T1000 (cell line): Measurements from ENCODE around the gene C11orf42.

ENCODE experiments used
- DNase-seq: peaks from one replicate; lab custom pipeline; 2025; ENCODE audit warnings: mixed read lengths; lab: John Stamatoyannopoulos, UW

Gene C11orf42

DNA sequence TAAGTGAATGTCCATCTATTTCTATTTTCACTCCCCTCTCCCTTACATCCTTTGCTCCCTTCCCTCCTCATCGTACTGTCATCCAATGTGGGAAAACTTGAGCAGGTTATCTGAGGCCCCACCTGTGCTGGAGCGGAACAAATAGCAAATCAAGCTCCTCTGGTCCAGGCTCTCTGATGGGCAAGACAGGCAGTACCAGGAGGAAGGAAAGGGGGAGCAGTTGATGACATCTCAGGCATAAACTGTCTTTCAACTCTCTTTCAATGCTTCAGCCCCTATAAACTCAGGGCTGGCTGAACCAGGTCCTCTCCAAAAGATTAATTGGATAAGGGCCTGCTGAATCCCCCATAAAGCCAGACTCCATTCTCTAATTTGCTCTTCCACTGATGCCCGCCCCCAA is 52.8 kb downstream of the C11orf42 start:
- no peak for DNase-seq

DNA sequence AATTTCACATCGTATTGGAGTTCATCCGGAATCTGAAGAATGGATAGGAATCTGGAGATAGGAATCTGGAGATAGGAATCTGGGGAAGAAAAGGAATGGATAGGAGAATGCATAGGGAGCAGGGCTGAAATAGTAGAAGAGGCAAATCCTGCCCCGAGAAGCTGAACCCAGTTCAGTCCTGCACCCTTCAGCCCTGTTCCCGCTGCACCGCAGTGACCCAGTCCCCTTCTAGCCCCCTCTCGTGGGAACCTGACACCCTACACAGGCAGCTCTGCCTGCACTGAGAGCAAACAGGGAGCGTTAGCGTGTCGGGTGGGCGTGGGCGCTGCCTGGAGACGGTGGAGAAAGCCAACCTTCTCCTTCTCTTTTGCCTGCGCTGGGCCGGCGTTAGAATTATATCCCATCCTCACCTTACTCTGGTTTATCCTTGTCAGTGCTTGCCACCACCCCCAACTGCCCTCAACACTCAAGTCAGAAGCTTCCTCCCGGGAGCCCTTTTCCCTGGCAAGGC is 53.3 kb downstream of the C11orf42 start:
- no peak for DNase-seq

DNA sequence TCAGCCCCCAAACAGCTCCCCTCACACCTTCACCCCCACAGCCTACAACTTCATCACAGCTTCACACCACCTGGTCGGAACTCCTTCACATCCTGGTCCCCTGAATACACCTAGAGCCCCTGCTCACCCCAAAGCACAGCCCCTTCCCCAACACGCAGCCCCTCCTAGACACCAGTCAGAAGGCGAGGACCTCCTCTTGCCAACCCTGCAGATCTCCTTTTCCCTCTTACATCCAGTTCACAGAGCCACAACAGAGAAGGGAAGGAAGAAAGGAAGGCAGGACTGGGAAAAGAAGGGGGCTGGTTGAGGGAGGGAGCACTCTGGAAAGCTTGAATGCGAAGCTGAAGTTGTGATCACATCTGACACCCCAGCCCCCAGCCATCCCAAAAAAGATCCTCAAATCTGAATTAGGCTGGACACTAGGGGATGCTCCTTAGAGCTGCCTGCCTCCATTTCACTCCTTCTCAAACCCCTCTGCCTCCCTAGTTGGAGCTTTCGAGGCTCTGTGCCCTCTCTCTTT is 54.9 kb downstream of the C11orf42 start:
- no peak for DNase-seq
